ENCODE results near the gene ACCSL. TPM values are rescaled to one million over a fixed set of nuclear protein-coding genes. Genes with fewer than 3 reads are reported as not detected.

ACCSL gene
- total RNA-seq, 2 experiments from 2014 or later, result not detected

GRCh38 chr11:44014968-44015623, 32.7 kb upstream of the ACCSL start:
- intact Hi-C loops (cut with micrococcal nuclease), result no loop called here
- no peaks in the 10 kb centered on the region for H3K4me1 Mint-ChIP-seq (ENCODE audit: low read depth)
- DNase-seq (no peak), ATAC-seq (no peak)
- no peak overlapping the region for H3K4me3 Mint-ChIP-seq
- peaks cover 2% of the 10 kb centered on the region for H3K27me3 Mint-ChIP-seq
- H3K36me3 Mint-ChIP-seq (ENCODE audit: low read depth), result no peaks in the 10 kb centered on the region
- TF ChIP-seq CTCF (IDR thresholded peaks at IDR 0.05), result no peak
- no peaks in the 10 kb centered on the region for H3K9me3 Mint-ChIP-seq
- no peak overlapping the region for H3K27ac Mint-ChIP-seq
- ChIA-PET POLR2A (no interaction called here), CTCF (no interaction called here)

GRCh38 chr11:44015624-44016007, 32.2 kb upstream of the ACCSL start:
- Mint-ChIP-seq H3K4me3 (no peak overlapping the region), H3K4me1 (ENCODE audit: low read depth) (no peaks in the 10 kb centered on the region), H3K27ac (no peak overlapping the region), H3K36me3 (ENCODE audit: low read depth) (no peaks in the 10 kb centered on the region), H3K9me3 (no peaks in the 10 kb centered on the region), H3K27me3 (peaks cover 2% of the 10 kb centered on the region)
- no peak for TF ChIP-seq CTCF (IDR thresholded peaks at IDR 0.05)
- DNase-seq (no peak), ATAC-seq (no peak)
- ChIA-PET CTCF (no interaction called here), POLR2A (no interaction called here)
- intact Hi-C loops (cut with micrococcal nuclease), result no loop called here

GRCh38 chr11:44016131-44016530, 31.6 kb upstream of the ACCSL start:
- CTCF ChIA-PET, result no interaction called here

GRCh38 chr11:44016546-44017442, 31.0 kb upstream of the ACCSL start:
- no peaks in the 10 kb centered on the region for H3K36me3 Mint-ChIP-seq (ENCODE audit: low read depth)
- ATAC-seq (no peak), DNase-seq (no peak)
- H3K27ac Mint-ChIP-seq, result no peak overlapping the region
- intact Hi-C loops (cut with micrococcal nuclease), result no loop called here
- CTCF ChIA-PET, result no interaction called here
- no peak for TF ChIP-seq CTCF (IDR thresholded peaks at IDR 0.05)
- no peaks in the 10 kb centered on the region for H3K4me1 Mint-ChIP-seq (ENCODE audit: low read depth)
- H3K27me3 Mint-ChIP-seq, result peaks cover 6% of the 10 kb centered on the region
- no peaks in the 10 kb centered on the region for H3K9me3 Mint-ChIP-seq
- no peak overlapping the region for H3K4me3 Mint-ChIP-seq
- POLR2A ChIA-PET, result no interaction called here

More at GRCh38 chr11:44016131-44016530, 31.6 kb upstream of the ACCSL start:
- Mint-ChIP-seq H3K27ac (no peak overlapping the region), H3K4me1 (ENCODE audit: low read depth) (no peaks in the 10 kb centered on the region), H3K4me3 (no peak overlapping the region), H3K9me3 (no peaks in the 10 kb centered on the region), H3K27me3 (peaks cover 5% of the 10 kb centered on the region), H3K36me3 (ENCODE audit: low read depth) (no peaks in the 10 kb centered on the region)
- DNase-seq (no peak), ATAC-seq (no peak)
- intact Hi-C loops (cut with micrococcal nuclease), result no loop called here
- no peak for TF ChIP-seq CTCF (IDR thresholded peaks at IDR 0.05)
- POLR2A ChIA-PET, result no interaction called here

GRCh38 chr11:44017443-44018126, 30.2 kb upstream of the ACCSL start:
- no peak for ATAC-seq

More at GRCh38 chr11:44017443-44018126, 30.2 kb upstream of the ACCSL start:
- no peak for DNase-seq
- no peak for TF ChIP-seq CTCF (IDR thresholded peaks at IDR 0.05)
- Mint-ChIP-seq H3K27me3 (peaks cover 8% of the 10 kb centered on the region), H3K4me3 (no peak overlapping the region), H3K36me3 (ENCODE audit: low read depth) (no peaks in the 10 kb centered on the region), H3K4me1 (ENCODE audit: low read depth) (no peaks in the 10 kb centered on the region), H3K9me3 (no peaks in the 10 kb centered on the region), H3K27ac (no peak overlapping the region)
- POLR2A ChIA-PET, result no interaction called here
- intact Hi-C loops (cut with micrococcal nuclease), result no loop called here
- CTCF ChIA-PET, result no interaction called here
